K562 (cell line): ENCODE results near the gene PTCH2. TPM values are rescaled to one million over a fixed set of nuclear protein-coding genes. Genes with fewer than 3 reads are reported as not detected.
A peak's percentile ranks its signal among the peaks of the same experiment; 100 is the strongest.

Experiments used
- GATAD2B ChIP-seq: fragments of 450-650 bp; IDR thresholded peaks from 2 replicates; pipeline ENCODE4 v1.6.1; 2017; ENCODE audit warnings: mild to moderate bottlenecking, borderline replicate concordance
- MAFG ChIP-seq: fragments of 450-650 bp; conservative IDR thresholded peaks from 2 replicates; pipeline ENCODE4 v1.6.1; 2016; ENCODE audit warnings: missing genetic modification characterization, missing compliant biosample characterization
- NR1H2 ChIP-seq: sonication (generic); formaldehyde crosslinking; IDR thresholded peaks from 2 replicates; pipeline ENCODE4 v1.4.0; 2020; ENCODE audit warnings: mild to moderate bottlenecking, missing genetic modification reagents
- POLR2G ChIP-seq: fragments of 200-400 bp; formaldehyde crosslinking; IDR thresholded peaks from 2 replicates; pipeline ENCODE4 v1.6.1; 2017; ENCODE audit warnings: low read depth, mild to moderate bottlenecking, antibody characterized with exemption, low read length, moderate library complexity
- PRMT5 ChIP-seq: sonication (generic); formaldehyde crosslinking; IDR thresholded peaks from 2 replicates; pipeline ENCODE4 v1.5.0; 2020; ENCODE audit warnings: missing genetic modification reagents
- RB1 ChIP-seq: fragments of 450-650 bp; IDR thresholded peaks from 2 replicates; pipeline ENCODE4 v1.6.1; 2017; ENCODE audit warnings: low read depth, mild to moderate bottlenecking
- REST ChIP-seq, 2 experiments: fragments of 450-650 bp; formaldehyde crosslinking in 1 of 2; IDR thresholded peaks; 2 replicates each; pipeline versions ENCODE4 v1.4.0 to v1.6.1; 2014 to 2020; ENCODE audit warnings: mild to moderate bottlenecking in 2 of 2, borderline replicate concordance in 1 of 2, low read depth in 1 of 2
- SIX5 ChIP-seq, 2 experiments: IDR thresholded peaks; 2 replicates each; pipeline ENCODE4 v1.6.1; 2011; ENCODE audit warnings: low read length in 2 of 2, borderline replicate concordance in 1 of 2, low read depth in 1 of 2, mild to moderate bottlenecking in 1 of 2, moderate library complexity in 1 of 2; ENCODE audit not compliant: insufficient read depth in 1 of 2
- SRF ChIP-seq, 2 experiments: fragments of 250-450, 450-650 bp in 1 of 2; sonication (Bioruptor Pico) in 1 of 2; sonication (generic) in 1 of 2; formaldehyde crosslinking; IDR thresholded peaks; 2 replicates each; pipeline versions ENCODE4 v1.5.0 to v1.5.1; 2020 to 2022; ENCODE audit warnings: mild to moderate bottlenecking in 1 of 2, missing genetic modification reagents in 1 of 2
- ZBED1 ChIP-seq: IDR thresholded peaks from 2 replicates; pipeline ENCODE4 v1.6.1; 2014
- ZKSCAN1 ChIP-seq: fragments of 150-350 bp; IDR thresholded peaks from 2 replicates; pipeline ENCODE4 v1.6.1; 2016; ENCODE audit warnings: low read depth, low read length
- ZZZ3 ChIP-seq: fragments of 450-650 bp; IDR thresholded peaks from 2 replicates; pipeline ENCODE4 v1.6.1; 2016; ENCODE audit warnings: antibody characterized with exemption, mild to moderate bottlenecking, moderate library complexity
- polyA plus RNA-seq, 8 experiments: library from polyadenylated mRNA; depleted of rRNA in 4 of 8; stranded (reverse) in 5 of 8; unstranded in 3 of 8; fragments of >200 nt; fragmentation: Nextera tagmentation in 2 of 8; fragmentation: Illumina TruSeq in 1 of 8; extraction: Ambion mirVana in 2 of 8; extraction: Trizol in 1 of 8; gene quantifications; 2 replicates each; pipeline versions ENCODE4 v1.2.1 to v1.2.3, GENCODE V29; 2011 to 2014; ENCODE audit warnings: inconsistent platforms in 1 of 8, missing spikeins in 1 of 8
- total RNA-seq, 7 experiments: library from RNA; depleted of rRNA in 6 of 7; stranded (reverse); fragments of >200 nt in 6 of 7; fragmentation: Illumina TruSeq in 2 of 7; extraction: Trizol in 2 of 7; gene quantifications; 2 replicates each; pipeline versions ENCODE4 v1.2.1 to v1.2.3, GENCODE V29; 2011 to 2021; ENCODE audit warnings: low replicate concordance in 1 of 7
- TF ChIP-seq, protein P1 (sequence below): fragments of 450-650 bp; IDR thresholded peaks from 2 replicates; pipeline ENCODE4 v1.6.1; 2018; ENCODE audit not compliant: partially characterized antibody
- TF ChIP-seq, protein P2 (sequence below): fragments of 250-450 bp; sonication (Bioruptor Pico); IDR thresholded peaks from 2 replicates; pipeline ENCODE4 v1.8.0; 2021; ENCODE audit warnings: borderline replicate concordance, mild to moderate bottlenecking, moderate library complexity; ENCODE audit not compliant: poor library complexity, severe bottlenecking

PTCH2 gene
- total and polyA plus RNA-seq, 9 of the 15 experiments (the other 6 are each of a cell fraction or from before 2014, with no cell fraction given): 0.15 to 27.3 (median 0.48) TPM; not detected in 1

- TF ChIP-seq REST (IDR thresholded peaks at IDR 0.05; ENCODE audit: borderline replicate concordance): peak; percentile 69; the same call in 1 of the 2 replicates
- TF ChIP-seq REST (CRISPR knock-in tag; IDR thresholded peaks at IDR 0.05; ENCODE audit: low read depth): no peak
- no peak for TF ChIP-seq ZKSCAN1
- TF ChIP-seq ZBED1: no peak
- no peak for TF ChIP-seq NR1H2 (CRISPR knock-in tag)
- TF ChIP-seq GATAD2B: no peak
- peak; percentile 84 for TF ChIP-seq RB1
- TF ChIP-seq SRF (CRISPR knock-in tag; IDR thresholded peaks at IDR 0.05): no peak
- no peak for TF ChIP-seq PRMT5 (CRISPR knock-in tag)
- TF ChIP-seq POLR2G: peak; percentile 58
- no peak for TF ChIP-seq ZZZ3
- TF ChIP-seq SIX5 (IDR thresholded peaks at IDR 0.05; ENCODE audit: borderline replicate concordance in 1 of 2, insufficient read depth in 1 of 2, low read depth in 1 of 2, low read length in 2 of 2): no peak
- no peak for TF ChIP-seq MAFG (tag)
- TF ChIP-seq, protein P1, sequence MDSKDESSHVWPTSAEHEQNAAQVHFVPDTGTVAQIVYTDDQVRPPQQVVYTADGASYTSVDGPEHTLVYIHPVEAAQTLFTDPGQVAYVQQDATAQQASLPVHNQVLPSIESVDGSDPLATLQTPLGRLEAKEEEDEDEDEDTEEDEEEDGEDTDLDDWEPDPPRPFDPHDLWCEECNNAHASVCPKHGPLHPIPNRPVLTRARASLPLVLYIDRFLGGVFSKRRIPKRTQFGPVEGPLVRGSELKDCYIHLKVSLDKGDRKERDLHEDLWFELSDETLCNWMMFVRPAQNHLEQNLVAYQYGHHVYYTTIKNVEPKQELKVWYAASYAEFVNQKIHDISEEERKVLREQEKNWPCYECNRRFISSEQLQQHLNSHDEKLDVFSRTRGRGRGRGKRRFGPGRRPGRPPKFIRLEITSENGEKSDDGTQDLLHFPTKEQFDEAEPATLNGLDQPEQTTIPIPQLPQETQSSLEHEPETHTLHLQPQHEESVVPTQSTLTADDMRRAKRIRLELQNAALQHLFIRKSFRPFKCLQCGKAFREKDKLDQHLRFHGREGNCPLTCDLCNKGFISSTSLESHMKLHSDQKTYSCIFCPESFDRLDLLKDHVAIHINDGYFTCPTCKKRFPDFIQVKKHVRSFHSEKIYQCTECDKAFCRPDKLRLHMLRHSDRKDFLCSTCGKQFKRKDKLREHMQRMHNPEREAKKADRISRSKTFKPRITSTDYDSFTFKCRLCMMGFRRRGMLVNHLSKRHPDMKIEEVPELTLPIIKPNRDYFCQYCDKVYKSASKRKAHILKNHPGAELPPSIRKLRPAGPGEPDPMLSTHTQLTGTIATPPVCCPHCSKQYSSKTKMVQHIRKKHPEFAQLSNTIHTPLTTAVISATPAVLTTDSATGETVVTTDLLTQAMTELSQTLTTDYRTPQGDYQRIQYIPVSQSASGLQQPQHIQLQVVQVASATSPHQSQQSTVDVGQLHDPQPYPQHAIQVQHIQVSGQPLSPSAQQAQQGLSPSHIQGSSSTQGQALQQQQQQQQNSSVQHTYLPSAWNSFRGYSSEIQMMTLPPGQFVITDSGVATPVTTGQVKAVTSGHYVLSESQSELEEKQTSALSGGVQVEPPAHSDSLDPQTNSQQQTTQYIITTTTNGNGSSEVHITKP: no peak
- TF ChIP-seq, protein P2, sequence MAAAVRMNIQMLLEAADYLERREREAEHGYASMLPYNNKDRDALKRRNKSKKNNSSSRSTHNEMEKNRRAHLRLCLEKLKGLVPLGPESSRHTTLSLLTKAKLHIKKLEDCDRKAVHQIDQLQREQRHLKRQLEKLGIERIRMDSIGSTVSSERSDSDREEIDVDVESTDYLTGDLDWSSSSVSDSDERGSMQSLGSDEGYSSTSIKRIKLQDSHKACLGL (CRISPR knock-in tag): no peak
Measured at GRCh38 chr1:44786138-44786840, 56.8 kb downstream of the PTCH2 start (continued).
